Peyer's patch (tissue), 4 donors: ENCODE data around the gene MRPS35. TPM values are rescaled to one million over a fixed set of nuclear protein-coding genes. Genes with fewer than 3 reads are reported as not detected.

ENCODE experiments used
- DNase-seq, 3 donors: peaks; one replicate each; pipeline ENCODE4 v3.0.0-alpha.2; 2017 to 2019
- H3K27ac ChIP-seq, 4 donors: fragments of 200-600 bp; sonication (generic); one replicate each; pipeline ENCODE4 v1.5.1; 2016 to 2019
- H3K27me3 ChIP-seq, 2 donors: fragments of 200-600 bp; sonication (generic); one replicate each; pipeline ENCODE4 v1.5.1; 2019
- H3K36me3 ChIP-seq, 3 donors: fragments of 200-600 bp; sonication (generic); one replicate each; pipeline ENCODE4 v1.5.1; 2016 to 2019
- H3K4me1 ChIP-seq, 4 donors: fragments of 200-600 bp; sonication (generic); one replicate each; pipeline ENCODE4 v1.5.1; 2016 to 2019
- H3K4me3 ChIP-seq, 4 donors: fragments of 200-600 bp; sonication (generic); 1 replicate in 3 of 4; 2 replicates in 1 of 4; pipeline ENCODE4 v1.5.1; 2016 to 2019; ENCODE audit warnings: mild to moderate bottlenecking in 1 of 4
- H3K9me3 ChIP-seq, 4 donors: fragments of 200-600 bp; sonication (generic); one replicate each; pipeline ENCODE4 v1.5.1; 2016 to 2019; ENCODE audit warnings: mild to moderate bottlenecking in 1 of 4
- CTCF ChIP-seq, 6 experiments: fragments of 450-650 bp in 4 of 6; fragments of 200-600 bp in 2 of 6; sonication (generic) in 1 of 6; IDR thresholded peaks; one replicate each; pipeline ENCODE4 v1.5.1; 2017 to 2019; ENCODE audit warnings: antibody characterized with exemption in 6 of 6, mild to moderate bottlenecking in 3 of 6, moderate library complexity in 1 of 6
- POLR2A ChIP-seq, 2 donors: fragments of 450-650 bp; IDR thresholded peaks; one replicate each; pipeline ENCODE4 v1.5.1; 2017; ENCODE audit warnings: antibody characterized with exemption in 2 of 2, mild to moderate bottlenecking in 2 of 2, moderate library complexity in 2 of 2
- total RNA-seq, 4 donors: library from RNA; depleted of rRNA; stranded (reverse); fragments of >200 nt; gene quantifications; one replicate each; pipeline ENCODE4 v1.1.0, GENCODE V29; 2016

MRPS35 gene
- total RNA-seq, 4 donors from 2014 or later = 39.8 to 55.3 (median 50.4) TPM

- Histone ChIP-seq H3K4me1 (peaks cover 0 to 9% (median 4%) of the 10 kb centered on the region in 4 donors), H3K27ac (no peak overlapping the region), H3K27me3 (no peaks in the 10 kb centered on the region), H3K9me3 (no peaks in the 10 kb centered on the region), H3K4me3 (no peak overlapping the region), H3K36me3 (no peaks in the 10 kb centered on the region)
- TF ChIP-seq CTCF (IDR thresholded peaks at IDR 0.05) = no peak
- no peak for TF ChIP-seq POLR2A (IDR thresholded peaks at IDR 0.05)
- no peak for DNase-seq
Measured at GRCh38 chr12:27707216-27707615, 3.4 kb upstream of the MRPS35 start.

GRCh38 chr12:27709212-27709931 lies 1.3 kb upstream of the MRPS35 start:
- Histone ChIP-seq H3K36me3 (no peaks in the 10 kb centered on the region), H3K9me3 (no peaks in the 10 kb centered on the region), H3K27ac (peak overlapping the region in 3 of 4 donors; percentile 52 to 87 (median 84)), H3K4me1 (peaks cover 0 to 10% (median 4%) of the 10 kb centered on the region in 4 donors), H3K27me3 (no peaks in the 10 kb centered on the region), H3K4me3 (peak overlapping the region in 3 of 4 donors; percentile 82 to 84 (median 84))
- TF ChIP-seq POLR2A (IDR thresholded peaks at IDR 0.05) (no peak), CTCF (IDR thresholded peaks at IDR 0.05) (no peak)
- no peak for DNase-seq

DNA sequence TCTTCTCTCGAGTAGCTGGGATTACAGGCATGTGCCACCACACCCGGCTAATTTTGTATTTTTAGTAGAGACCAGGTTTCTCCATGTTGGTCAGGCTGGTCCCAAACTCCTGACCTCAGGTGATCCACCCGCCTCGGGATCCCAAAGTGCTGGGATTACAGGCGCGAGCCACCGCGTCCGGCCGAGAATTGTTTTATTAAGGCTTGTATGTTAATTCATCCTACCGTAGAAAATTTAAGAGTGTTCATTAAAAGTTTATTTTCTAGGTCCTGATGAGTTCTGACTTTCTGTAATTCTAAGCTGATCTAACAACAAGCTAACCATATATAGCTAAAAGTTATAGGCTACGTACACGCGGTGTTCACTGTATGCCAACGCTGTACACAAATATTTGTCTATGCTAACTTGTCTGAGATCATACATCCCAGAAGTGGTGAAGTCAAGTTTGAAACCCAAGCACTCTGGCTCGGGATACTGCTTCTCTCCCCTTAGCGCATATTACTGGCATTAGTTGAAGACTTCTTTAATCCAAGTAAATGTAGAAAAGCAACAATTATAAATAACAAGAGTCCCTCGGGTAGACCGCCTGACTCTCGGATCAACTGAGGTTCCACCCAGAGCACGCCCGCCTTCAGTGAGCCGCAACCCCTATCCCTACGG lies 570 bp upstream of the MRPS35 start:
- no peak for TF ChIP-seq CTCF (IDR thresholded peaks at IDR 0.05)
- no peak for TF ChIP-seq POLR2A (IDR thresholded peaks at IDR 0.05)
- Histone ChIP-seq H3K27ac (peak overlapping the region; percentile 52 to 87 (median 82)), H3K27me3 (no peaks in the 10 kb centered on the region), H3K9me3 (no peaks in the 10 kb centered on the region), H3K4me3 (peak overlapping the region; percentile 82 to 100 (median 84)), H3K4me1 (peaks cover 0 to 10% (median 4%) of the 10 kb centered on the region in 4 donors), H3K36me3 (peaks cover 0 to 4% (median 0%) of the 10 kb centered on the region in 3 donors)
- peak in 1 of 3 donors; percentile 17 for DNase-seq

GRCh38 chr12:27711317-27711682 lies 668 bp downstream of the MRPS35 start:
- Histone ChIP-seq H3K27ac (peak overlapping the region; percentile 52 to 87 (median 82)), H3K9me3 (no peaks in the 10 kb centered on the region), H3K27me3 (no peaks in the 10 kb centered on the region), H3K4me1 (peaks cover 0 to 10% (median 4%) of the 10 kb centered on the region in 4 donors), H3K4me3 (peak overlapping the region; percentile 82 to 100 (median 84)), H3K36me3 (peaks cover 0 to 12% (median 0%) of the 10 kb centered on the region in 3 donors)
- DNase-seq = no peak
- TF ChIP-seq POLR2A (IDR thresholded peaks at IDR 0.05) = no peak
- no peak for TF ChIP-seq CTCF (IDR thresholded peaks at IDR 0.05)

DNA sequence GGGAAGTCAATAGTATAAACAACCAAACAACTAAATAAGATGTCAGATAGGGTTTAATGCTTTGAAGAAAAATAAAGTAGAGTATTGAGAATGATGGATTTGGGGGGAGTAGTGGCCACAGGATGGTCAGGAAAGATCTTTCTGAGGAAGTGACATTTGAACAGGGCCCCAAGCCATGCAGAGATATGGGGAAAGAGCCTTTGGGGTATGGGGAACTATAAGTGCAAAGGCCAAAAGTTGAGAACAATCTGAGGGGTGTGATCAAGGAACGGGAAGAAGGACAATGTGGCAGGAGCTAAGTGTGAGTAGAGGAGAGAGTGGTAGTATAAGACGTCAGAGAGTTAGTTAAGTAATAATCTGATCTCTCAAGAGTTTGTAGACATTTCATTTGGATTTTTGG lies 1.3 kb downstream of the MRPS35 start:
- H3K4me1 ChIP-seq = peaks cover 0 to 10% (median 4%) of the 10 kb centered on the region in 4 donors
- no peaks in the 10 kb centered on the region for H3K27me3 ChIP-seq
- H3K27ac ChIP-seq = no peak overlapping the region
- H3K9me3 ChIP-seq = no peaks in the 10 kb centered on the region
- peak overlapping the region in 2 of 4 donors; percentile 82 to 84 for H3K4me3 ChIP-seq
- no peak for DNase-seq
- H3K36me3 ChIP-seq = peaks cover 0 to 18% (median 0%) of the 10 kb centered on the region in 3 donors
- TF ChIP-seq POLR2A (IDR thresholded peaks at IDR 0.05) (no peak), CTCF (IDR thresholded peaks at IDR 0.05) (no peak)
